Uterus (tissue), 2 donors: ENCODE measurements around the gene HLTF.

Experiments
- CTCF ChIP-seq, 4 experiments: fragments of 200-600 bp in 2 of 4; fragments of 450-650 bp in 2 of 4; sonication (generic) in 2 of 4; IDR thresholded peaks; one replicate each; pipeline ENCODE4 v1.5.1; 2016 to 2019; ENCODE audit warnings: antibody characterized with exemption in 4 of 4, mild to moderate bottlenecking in 2 of 4, moderate library complexity in 1 of 4
- POLR2A ChIP-seq, 2 donors: fragments of 450-650 bp; IDR thresholded peaks; one replicate each; pipeline ENCODE4 v1.6.1; 2016; ENCODE audit warnings: antibody characterized with exemption in 2 of 2, mild to moderate bottlenecking in 1 of 2, moderate library complexity in 1 of 2

GRCh38 chr3:148997623-148998022 lies 88.7 kb downstream of the HLTF start:
- TF ChIP-seq CTCF (IDR thresholded peaks at IDR 0.05) (no peak), POLR2A (IDR thresholded peaks at IDR 0.05) (no peak)
